Neuronal stem cell (in vitro differentiated cells): ENCODE data around the gene SPEM2.

Experiments
- DNase-seq: peaks from one replicate; pipeline ENCODE4 v3.0.0-alpha.2; 2013; ENCODE audit warnings: low spot score
- H2AFZ ChIP-seq: one replicate; pipeline ENCODE4 v1.6.1; 2013; ENCODE audit warnings: mild to moderate bottlenecking, low read length, inconsistent platforms
- H2AK5ac ChIP-seq: 2 replicates; pipeline ENCODE4 v1.6.1; 2013; ENCODE audit warnings: low read depth, mild to moderate bottlenecking, inconsistent platforms, low read length, moderate library complexity, mixed read lengths
- H2BK120ac ChIP-seq: 2 replicates; pipeline ENCODE4 v1.6.1; 2013; ENCODE audit warnings: low read depth, mild to moderate bottlenecking, inconsistent platforms, low read length, moderate library complexity, mixed read lengths
- H2BK12ac ChIP-seq: one replicate; pipeline ENCODE4 v1.6.1; 2013; ENCODE audit warnings: low read length, inconsistent platforms
- H2BK15ac ChIP-seq: 2 replicates; pipeline ENCODE4 v1.6.1; 2013; ENCODE audit warnings: mild to moderate bottlenecking, low read length, inconsistent platforms, mixed read lengths
- H2BK5ac ChIP-seq: one replicate; pipeline ENCODE4 v1.6.1; 2013; ENCODE audit warnings: inconsistent platforms, mild to moderate bottlenecking, low read length, moderate library complexity
- H3K14ac ChIP-seq: one replicate; pipeline ENCODE4 v1.6.1; 2013; ENCODE audit warnings: low read length, inconsistent platforms
- H3K18ac ChIP-seq: 2 replicates; pipeline ENCODE4 v1.6.1; 2013; ENCODE audit warnings: low read length, inconsistent platforms
- H3K23ac ChIP-seq: 2 replicates; pipeline ENCODE4 v1.6.1; 2013; ENCODE audit warnings: low read depth, mild to moderate bottlenecking, mixed read lengths, low read length, inconsistent platforms; ENCODE audit not compliant: poor library complexity
- H3K27ac ChIP-seq: replicated peaks from 3 replicates; pipeline ENCODE4 v1.5.1; 2013; ENCODE audit warnings: low read length, inconsistent platforms
- H3K27me3 ChIP-seq, 3 experiments: 2 replicates each; pipeline ENCODE4 v1.6.1; 2013; ENCODE audit warnings: low read length in 3 of 3, mild to moderate bottlenecking in 2 of 3, inconsistent platforms in 1 of 3, low read depth in 1 of 3, mixed read lengths in 1 of 3, moderate library complexity in 1 of 3; ENCODE audit not compliant: control insufficient read depth in 3 of 3, insufficient read depth in 3 of 3
- H3K36me3 ChIP-seq, 2 donors: replicated peaks in 1 of 2; 2 replicates each; pipeline ENCODE4 v1.6.1; 2013; ENCODE audit warnings: low read length in 2 of 2; ENCODE audit not compliant: control insufficient read depth in 2 of 2, insufficient read depth in 2 of 2
- H3K4ac ChIP-seq: 2 replicates; pipeline ENCODE4 v1.6.1; 2013; ENCODE audit warnings: inconsistent platforms, mild to moderate bottlenecking, low read length, moderate library complexity
- H3K4me1 ChIP-seq, 2 donors: 1 replicate in 1 of 2; 2 replicates in 1 of 2; pipeline ENCODE4 v1.6.1; 2013; ENCODE audit warnings: low read length in 2 of 2, low read depth in 1 of 2; ENCODE audit not compliant: control insufficient read depth in 2 of 2, insufficient read depth in 1 of 2
- H3K4me2 ChIP-seq: one replicate; pipeline ENCODE4 v1.6.1; 2013; ENCODE audit warnings: mild to moderate bottlenecking, low read length, inconsistent platforms; ENCODE audit not compliant: insufficient read depth, poor library complexity, severe bottlenecking
- H3K4me3 ChIP-seq, 2 donors: 2 replicates each; pipeline ENCODE4 v1.5.1; 2013; ENCODE audit warnings: low read length in 2 of 2, mild to moderate bottlenecking in 2 of 2, inconsistent platforms in 1 of 2, moderate library complexity in 1 of 2
- H3K79me1 ChIP-seq: one replicate; pipeline ENCODE4 v1.6.1; 2013; ENCODE audit warnings: low read depth, mild to moderate bottlenecking, inconsistent platforms, low read length, moderate library complexity
- H3K9ac ChIP-seq: one replicate; pipeline ENCODE4 v1.6.1; 2013; ENCODE audit warnings: mild to moderate bottlenecking, low read depth, low read length, inconsistent platforms; ENCODE audit not compliant: poor library complexity
- H3K9me3 ChIP-seq, 2 donors: replicated peaks in 1 of 2; 2 replicates each; pipeline versions ENCODE3 to v1.6.1; 2013; ENCODE audit warnings: low read length in 2 of 2, mild to moderate bottlenecking in 2 of 2, inconsistent platforms in 1 of 2, low read depth in 1 of 2, mixed read lengths in 1 of 2, moderate library complexity in 1 of 2; ENCODE audit not compliant: control insufficient read depth in 2 of 2, insufficient read depth in 1 of 2
- H4K8ac ChIP-seq: one replicate; pipeline ENCODE4 v1.6.1; 2013; ENCODE audit warnings: low read depth, mild to moderate bottlenecking, inconsistent platforms, low read length, moderate library complexity
- H4K91ac ChIP-seq: one replicate; pipeline ENCODE4 v1.6.1; 2013; ENCODE audit warnings: low read length, low read depth, mild to moderate bottlenecking, inconsistent platforms; ENCODE audit not compliant: poor library complexity
- WGBS, 2 donors: extraction: QIAGEN DNeasy Blood & Tissue Kit; methylation state at CpG; one replicate each; pipeline ENCODE4 v1.1.7; 2013; ENCODE audit warnings: missing lambda C conversion rate in 2 of 2, mixed read lengths in 1 of 2; ENCODE audit not compliant: insufficient read length in 2 of 2, insufficient replicate concordance in 1 of 2; ENCODE audit errors: extremely low coverage in 2 of 2; 5-methylcytosine and 5-hydroxymethylcytosine counted together

The SPEM2 gene

GRCh38 chr17:7408863-7409262 lies 16.6 kb upstream of the SPEM2 start:
- Histone ChIP-seq H2BK5ac (no peak overlapping the region), H3K23ac (peak overlapping the region; percentile 80), H2AK5ac (no peak overlapping the region), H3K9me3 (peaks cover 0 to 2% of the 10 kb centered on the region in 2 donors), H3K36me3 (peaks cover 31 to 63% of the 10 kb centered on the region in 2 donors), H3K4me2 (no peak overlapping the region), H3K4ac (no peak overlapping the region), H2BK15ac (no peak overlapping the region), H3K14ac (no peak overlapping the region), H2BK120ac (no peak overlapping the region), H3K4me3 (peak overlapping the region in 1 of 2 donors; percentile 41), H3K18ac (no peak overlapping the region), H3K9ac (no peak overlapping the region), H3K4me1 (peaks cover 12 to 24% of the 10 kb centered on the region in 2 donors), H4K91ac (no peak overlapping the region), H3K27ac (no peak overlapping the region), H2AFZ (no peak overlapping the region), H3K27me3 (no peaks in the 10 kb centered on the region), H3K79me1 (peaks cover 17% of the 10 kb centered on the region), H2BK12ac (no peak overlapping the region), H4K8ac (no peak overlapping the region)
- no CpG with 5 or more reads among the region's 6 CpGs for WGBS, 2 donors
- DNase-seq: no peak

- peaks cover 12 to 24% of the 10 kb centered on the region in 2 donors for H3K4me1 ChIP-seq
- no peak overlapping the region for H4K91ac ChIP-seq
- H2AFZ ChIP-seq: no peak overlapping the region
- H3K79me1 ChIP-seq: peaks cover 17% of the 10 kb centered on the region
- no peaks in the 10 kb centered on the region for H3K27me3 ChIP-seq
- H3K27ac ChIP-seq: no peak overlapping the region
- no peak overlapping the region for H3K9ac ChIP-seq
- no peak overlapping the region for H3K4ac ChIP-seq
- no peak for DNase-seq
- H4K8ac ChIP-seq: no peak overlapping the region
- H3K4me3 ChIP-seq: no peak overlapping the region
- H3K23ac ChIP-seq: no peak overlapping the region
- H2BK12ac ChIP-seq: no peak overlapping the region
- H2AK5ac ChIP-seq: no peak overlapping the region
- no peak overlapping the region for H2BK5ac ChIP-seq
- H3K9me3 ChIP-seq: peaks cover 0 to 2% of the 10 kb centered on the region in 2 donors
- H3K18ac ChIP-seq: no peak overlapping the region
- H2BK120ac ChIP-seq: no peak overlapping the region
- peaks cover 36 to 71% of the 10 kb centered on the region in 2 donors for H3K36me3 ChIP-seq
- no peak overlapping the region for H3K14ac ChIP-seq
- H2BK15ac ChIP-seq: no peak overlapping the region
- WGBS, 2 donors: no CpG with 5 or more reads among the region's 6 CpGs
- no peak overlapping the region for H3K4me2 ChIP-seq
Observed at GRCh38 chr17:7409716-7410115, 15.7 kb upstream of the SPEM2 start.

GRCh38 chr17:7410634-7411426 lies 14.6 kb upstream of the SPEM2 start:
- Histone ChIP-seq H2AK5ac (no peak overlapping the region), H3K18ac (no peak overlapping the region), H3K23ac (no peak overlapping the region), H3K9me3 (peaks cover 0 to 2% of the 10 kb centered on the region in 2 donors), H3K9ac (no peak overlapping the region), H3K4ac (no peak overlapping the region), H2AFZ (no peak overlapping the region), H3K4me1 (peaks cover 12 to 22% of the 10 kb centered on the region in 2 donors), H4K8ac (peak overlapping the region; percentile 17), H3K79me1 (peaks cover 20% of the 10 kb centered on the region), H3K36me3 (peaks cover 47 to 82% of the 10 kb centered on the region in 2 donors), H3K4me3 (peak overlapping the region in 1 of 2 donors; percentile 12), H4K91ac (no peak overlapping the region), H3K14ac (peak overlapping the region; percentile 38), H2BK5ac (peak overlapping the region; percentile 66), H2BK12ac (no peak overlapping the region), H3K27me3 (no peaks in the 10 kb centered on the region), H3K4me2 (no peak overlapping the region), H2BK15ac (no peak overlapping the region), H2BK120ac (no peak overlapping the region), H3K27ac (no peak overlapping the region)
- no peak for DNase-seq
- WGBS, 2 donors: no CpG with 5 or more reads among the region's 25 CpGs

GRCh38 chr17:7411427-7411750 lies 14.0 kb upstream of the SPEM2 start:
- peak overlapping the region; percentile 5 for H3K14ac ChIP-seq
- DNase-seq: no peak
- WGBS, 2 donors: no CpG with 5 or more reads among the region's 8 CpGs

More at GRCh38 chr17:7411427-7411750, 14.0 kb upstream of the SPEM2 start:
- Histone ChIP-seq H3K9ac (no peak overlapping the region), H2BK5ac (peak overlapping the region; percentile 66), H3K4me2 (no peak overlapping the region), H3K23ac (no peak overlapping the region), H4K8ac (no peak overlapping the region), H2BK12ac (no peak overlapping the region), H2BK15ac (no peak overlapping the region), H3K9me3 (peaks cover 0 to 2% of the 10 kb centered on the region in 2 donors), H3K4ac (no peak overlapping the region), H2AFZ (no peak overlapping the region), H3K18ac (no peak overlapping the region), H3K79me1 (peaks cover 18% of the 10 kb centered on the region), H2AK5ac (no peak overlapping the region), H4K91ac (no peak overlapping the region), H3K4me1 (peaks cover 8 to 18% of the 10 kb centered on the region in 2 donors), H3K27me3 (no peaks in the 10 kb centered on the region), H3K27ac (no peak overlapping the region), H3K36me3 (peaks cover 51 to 88% of the 10 kb centered on the region in 2 donors), H2BK120ac (no peak overlapping the region), H3K4me3 (no peak overlapping the region)
